ENCODE measurements around the gene ADGRG2.
"Not testable (repeated sequence)": the region's sequence is repeated elsewhere in the genome, so short reads cannot be mapped to it uniquely, and the experiment has no call there.

The ADGRG2 gene

DNA sequence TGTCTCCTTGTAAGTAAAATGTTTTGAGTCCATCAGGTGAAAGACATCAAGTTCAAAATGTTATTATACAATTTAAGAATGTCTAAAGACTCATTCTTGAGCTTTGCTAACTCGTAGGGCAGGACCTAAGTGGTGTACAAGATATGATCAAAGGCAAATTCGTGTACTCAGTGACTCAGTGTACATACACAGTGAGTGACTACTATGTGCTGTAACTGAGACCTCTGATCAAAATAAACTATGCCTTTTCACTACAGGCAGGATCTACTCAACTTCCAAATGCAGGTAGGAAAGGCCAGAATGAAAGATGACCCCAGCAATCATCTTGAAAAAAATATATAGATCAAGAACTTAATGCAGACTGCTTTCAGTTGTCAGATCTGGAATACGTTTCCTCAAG is 49.9 kb downstream of the ADGRG2 start:
- DNase-seq: no peak

DNA sequence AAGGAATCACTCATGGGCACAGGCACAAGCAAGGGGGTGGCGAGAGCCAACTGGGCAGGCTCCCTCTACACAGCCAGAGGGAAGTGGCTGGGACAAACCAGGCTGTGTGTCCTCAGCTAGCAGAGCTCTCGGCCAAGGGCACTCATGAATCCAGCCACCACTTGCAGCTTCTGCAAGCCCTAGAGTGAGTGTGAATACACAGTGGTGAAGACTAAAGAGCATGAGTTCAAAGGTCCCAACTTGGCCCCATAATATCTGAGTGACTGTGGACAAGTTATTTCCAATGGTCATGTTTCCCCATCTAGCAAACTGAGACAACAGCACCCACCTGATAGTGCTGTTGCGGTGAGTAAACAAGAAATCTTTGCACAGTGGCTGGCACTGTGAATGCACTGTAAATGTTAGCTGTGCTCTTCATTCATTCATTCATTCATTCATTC is 51.7 kb downstream of the ADGRG2 start:
- no peak for DNase-seq

DNA sequence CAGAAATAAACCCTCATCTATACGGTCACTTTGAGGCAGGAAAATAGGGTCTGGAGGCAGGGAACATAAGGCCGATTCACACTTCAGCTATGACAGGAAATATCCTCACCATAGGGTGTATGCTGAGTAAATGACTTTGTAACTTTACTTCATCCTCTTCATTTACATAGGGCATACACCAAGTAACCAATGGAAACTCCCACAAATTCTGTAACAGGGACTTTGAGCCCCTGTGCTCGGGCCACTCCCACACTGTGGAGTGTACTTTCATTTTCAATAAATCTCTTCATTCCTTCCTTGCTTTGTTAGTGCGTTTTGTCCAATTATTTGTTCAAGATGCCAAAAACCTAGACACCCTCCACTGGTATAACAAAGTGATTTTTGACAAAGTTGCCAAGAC is 55.3 kb downstream of the ADGRG2 start:
- not testable (repeated sequence) for DNase-seq

DNA sequence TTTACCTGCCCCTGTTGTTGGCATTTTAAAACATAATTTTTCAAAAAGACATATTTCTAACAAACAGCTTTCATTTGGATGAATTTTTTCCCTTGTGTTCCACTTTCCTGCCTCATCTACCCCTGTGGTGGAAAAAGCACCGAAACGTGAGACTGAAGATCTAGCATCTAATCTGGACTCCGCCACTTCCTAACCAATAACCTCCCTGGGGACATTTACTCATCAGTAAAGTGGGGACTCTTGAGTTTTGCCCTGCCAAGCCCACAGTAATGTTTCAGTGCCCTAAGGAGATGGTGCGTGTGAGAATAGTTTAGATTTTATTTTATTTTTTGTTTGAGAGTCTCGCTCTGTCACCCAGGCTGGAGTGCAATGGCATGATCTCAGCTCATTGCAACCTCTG is 56.7 kb downstream of the ADGRG2 start:
- no peak for DNase-seq

DNA sequence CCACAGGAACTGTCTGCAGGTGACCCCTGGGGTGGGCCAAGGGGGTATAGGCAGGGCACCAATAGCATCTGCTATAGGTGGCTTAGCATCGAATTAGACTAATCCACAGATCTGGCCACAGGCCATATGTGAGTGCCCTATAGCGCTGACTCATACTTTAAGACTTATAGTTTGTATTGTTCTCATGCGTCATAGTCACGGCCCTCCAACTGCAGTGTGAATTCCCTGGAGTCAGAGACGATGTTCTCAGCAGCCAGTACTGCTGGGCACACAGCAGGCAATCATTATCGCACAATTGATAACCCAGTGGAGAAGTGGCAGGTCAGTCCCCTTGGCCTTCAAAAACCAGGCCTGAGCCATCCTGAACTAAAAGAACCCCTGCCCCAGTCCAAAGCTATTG is 58.1 kb downstream of the ADGRG2 start:
- no peak for DNase-seq

DNA sequence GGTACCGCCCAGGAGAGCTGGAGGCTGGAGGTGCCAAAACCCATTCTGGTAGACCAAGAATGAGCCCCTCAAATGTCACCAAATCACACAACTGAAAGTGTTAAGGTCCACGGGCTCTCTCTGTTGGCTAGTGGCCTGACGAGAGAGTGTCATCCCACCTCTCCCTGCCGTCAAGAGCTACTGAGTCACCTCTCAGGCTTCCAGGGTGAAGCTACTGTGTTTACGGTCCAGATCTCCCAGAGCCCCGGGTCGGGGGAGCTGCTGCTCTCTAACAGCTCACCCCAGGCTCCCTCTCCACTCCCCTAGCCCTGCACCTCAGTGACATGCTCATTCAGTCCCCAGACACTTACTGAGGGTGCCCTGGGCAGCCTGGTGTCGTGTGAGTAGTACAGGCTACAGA is 59.2 kb downstream of the ADGRG2 start:
- no peak for DNase-seq

DNA sequence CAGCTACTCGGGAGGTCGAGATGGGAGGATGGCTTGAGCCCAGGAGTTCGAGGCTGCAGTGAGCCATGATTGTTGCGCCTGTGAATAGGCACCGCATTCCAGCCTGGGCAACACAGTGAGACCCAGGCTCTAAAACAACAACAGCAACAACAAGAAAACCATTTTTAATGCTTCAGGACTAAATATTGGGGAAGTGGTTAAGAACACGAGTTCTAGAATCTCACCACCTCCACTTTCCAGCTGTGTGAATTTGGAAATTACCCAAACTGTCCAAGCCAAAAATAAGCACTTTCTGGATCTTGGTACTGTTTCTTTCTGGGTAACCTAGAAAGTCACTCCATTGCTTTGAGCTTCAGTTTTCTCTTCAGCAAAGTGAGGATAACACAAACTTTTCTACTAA is 63.2 kb downstream of the ADGRG2 start:
- no peak for DNase-seq

DNA sequence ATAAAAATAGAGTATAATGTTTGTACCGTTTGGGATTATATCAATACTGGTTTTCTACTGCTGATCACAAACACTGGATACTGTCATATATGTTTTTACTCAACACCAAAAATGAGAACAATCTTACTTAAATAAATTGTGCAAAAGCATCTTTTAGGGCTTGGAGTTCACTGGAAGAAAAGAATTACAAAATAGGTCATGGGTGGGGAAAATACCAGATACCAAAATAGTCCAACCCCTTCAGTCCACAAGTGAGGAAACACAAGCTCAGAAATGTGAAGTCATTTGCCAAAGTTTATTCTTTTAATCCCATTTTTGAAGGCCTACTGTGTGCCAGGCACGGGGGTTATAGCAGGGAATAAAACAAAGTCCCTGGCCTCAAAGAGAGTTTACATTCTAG is 64.4 kb downstream of the ADGRG2 start:
- DNase-seq: no peak

DNA sequence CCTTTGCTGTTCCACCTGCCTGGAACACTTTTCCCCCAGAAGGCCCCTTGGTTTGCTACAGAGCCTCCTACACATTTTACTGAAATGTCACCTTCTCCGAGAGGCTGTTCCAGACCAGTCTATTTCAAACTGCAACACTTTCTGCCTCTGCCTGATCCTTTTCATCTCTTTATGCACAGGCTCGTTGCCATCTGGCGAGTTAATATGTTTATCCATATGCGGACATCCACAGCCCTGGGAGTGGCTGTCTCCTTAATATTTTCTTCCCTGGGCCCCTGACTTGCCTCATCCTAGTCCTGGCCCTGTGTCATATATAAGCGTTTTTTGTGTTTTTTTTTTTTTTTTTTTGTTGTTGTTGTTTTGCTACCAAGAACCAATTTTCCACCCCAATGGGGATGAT is 73.2 kb downstream of the ADGRG2 start:
- DNase-seq: no peak

DNA sequence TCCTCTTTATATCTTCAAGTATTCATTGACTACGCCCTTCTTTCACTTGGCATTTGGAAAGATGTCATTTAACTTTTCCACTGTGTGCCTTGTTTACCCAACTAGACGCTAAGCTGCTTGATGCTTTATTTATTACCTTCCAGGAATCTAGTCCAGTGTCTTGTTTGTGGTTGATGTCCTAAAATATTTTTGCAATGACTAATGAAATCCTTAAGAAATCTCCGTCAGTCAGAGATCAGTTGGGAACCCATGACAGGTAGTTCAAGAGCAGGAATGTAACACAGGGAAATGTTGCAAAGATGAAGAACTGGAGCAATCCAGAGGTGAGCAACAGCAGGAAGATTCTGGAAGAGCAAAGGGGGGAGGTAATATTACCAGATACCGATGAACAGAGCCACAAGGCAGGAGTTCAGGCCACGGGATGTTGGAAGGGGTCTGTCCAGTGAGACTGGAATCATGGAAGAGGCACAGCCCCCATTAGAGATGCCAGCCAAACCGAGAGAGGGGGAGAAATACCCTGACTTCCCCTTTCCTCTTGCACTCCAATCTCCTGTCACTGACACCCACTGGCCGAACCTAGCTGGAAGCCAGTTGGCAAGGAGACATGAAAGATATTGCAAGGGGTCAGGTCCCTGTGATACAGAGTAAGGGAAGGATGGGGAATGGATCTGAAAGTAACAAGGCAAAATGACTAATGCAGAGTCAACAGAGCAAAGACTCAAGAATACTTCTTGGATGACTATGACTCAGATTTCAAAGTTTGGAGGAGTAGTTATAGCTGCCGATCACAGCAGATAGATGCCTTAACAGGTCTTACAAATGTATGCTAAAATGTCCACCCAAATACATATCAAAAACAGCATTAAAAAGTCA is 75.7 kb downstream of the ADGRG2 start:
- no peak for DNase-seq

DNA sequence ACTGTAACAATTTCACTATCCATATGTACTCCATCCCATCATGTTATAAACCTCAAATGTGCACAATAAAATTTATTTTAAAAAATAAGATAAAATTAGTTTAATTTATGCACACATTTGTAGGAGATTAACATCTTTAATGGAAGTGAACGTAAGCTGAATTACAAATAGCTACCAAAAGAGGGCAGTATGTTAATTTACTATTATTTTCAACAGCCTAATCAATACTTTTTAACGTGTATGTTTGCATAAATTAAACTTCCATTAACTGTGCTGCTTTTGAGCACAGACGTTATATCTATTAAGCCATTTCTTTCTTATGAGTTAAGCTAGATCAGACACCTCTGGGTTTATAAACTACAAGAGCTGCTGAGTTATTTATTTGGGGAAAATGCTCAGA is 81.9 kb downstream of the ADGRG2 start:
- DNase-seq: peak; percentile 3

DNA sequence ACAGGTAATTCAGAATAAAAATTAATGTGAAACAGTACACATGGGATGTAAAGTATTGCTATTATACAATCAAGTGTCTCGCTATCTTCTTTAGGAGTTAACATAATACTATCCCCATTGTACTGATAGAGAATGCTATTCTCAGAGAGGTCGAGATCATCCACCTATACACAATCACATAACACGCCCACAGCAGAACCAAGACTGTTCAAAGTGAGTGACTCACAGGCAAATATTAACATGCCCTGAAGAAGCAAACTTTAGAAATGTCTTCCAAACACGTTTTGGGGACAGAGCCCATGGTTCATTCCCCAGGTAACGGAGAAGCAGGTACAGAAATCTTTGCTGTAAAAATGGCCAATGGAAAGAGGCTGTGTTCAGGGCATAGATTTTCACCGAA is 88.2 kb downstream of the ADGRG2 start:
- DNase-seq: no peak

DNA sequence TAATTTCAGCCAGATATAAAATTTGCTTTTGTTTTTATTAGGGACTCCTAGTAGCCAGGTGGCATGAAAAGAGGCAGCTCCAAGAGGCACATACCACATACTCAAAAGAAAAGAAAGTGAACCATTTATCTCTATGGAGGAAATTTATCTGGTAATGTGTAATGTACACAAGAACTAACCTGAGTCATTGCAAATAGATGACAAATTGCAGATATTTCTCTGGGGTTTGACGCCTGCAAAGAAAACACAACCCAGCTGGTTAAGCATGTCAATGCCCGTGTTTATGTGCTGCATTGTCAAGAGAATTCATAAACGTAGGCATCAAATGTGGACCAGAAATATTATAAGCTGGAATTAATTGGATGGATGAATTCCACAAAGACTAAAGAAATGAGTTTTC is 91.5 kb downstream of the ADGRG2 start:
- DNase-seq: no peak

DNA sequence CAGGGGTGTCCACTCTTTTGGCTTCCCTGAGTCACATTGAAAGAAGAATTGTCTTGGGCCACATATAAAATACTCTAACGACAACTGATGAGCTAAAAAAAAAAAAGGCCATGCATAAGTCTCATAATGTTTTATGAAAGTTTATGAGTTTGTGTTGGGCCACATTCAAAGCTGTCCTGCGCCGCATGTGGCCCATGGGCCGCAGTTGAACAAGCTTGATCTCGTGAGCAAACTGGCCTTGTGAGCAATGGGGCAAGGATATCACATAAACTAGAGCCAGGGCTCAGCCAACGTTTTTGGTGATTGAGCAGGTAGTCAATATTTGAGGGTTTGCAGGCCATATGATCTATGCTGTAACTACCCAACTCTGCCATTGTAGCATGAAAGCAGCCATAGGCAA is 93.7 kb downstream of the ADGRG2 start:
- DNase-seq: no peak

DNA sequence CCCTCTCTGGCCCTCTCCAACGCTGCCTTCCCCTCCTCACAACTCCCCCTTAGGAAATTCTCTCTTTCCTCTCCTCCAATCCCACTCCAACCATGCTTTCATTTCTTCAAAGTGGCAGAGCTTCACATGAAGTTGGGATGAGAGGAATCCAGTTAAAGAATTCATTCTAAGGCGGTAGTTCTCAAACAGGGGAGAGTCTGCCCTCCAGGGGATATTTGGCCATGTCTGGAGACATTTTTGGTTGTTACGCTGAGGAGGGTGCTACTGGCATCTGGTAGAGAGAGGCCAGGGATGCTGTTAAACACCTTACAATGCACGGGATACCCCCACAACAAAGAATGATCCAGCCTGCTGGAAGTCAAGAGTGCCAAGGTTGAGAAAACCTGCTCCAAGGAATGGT is 97.9 kb downstream of the ADGRG2 start:
- no peak for DNase-seq

DNA sequence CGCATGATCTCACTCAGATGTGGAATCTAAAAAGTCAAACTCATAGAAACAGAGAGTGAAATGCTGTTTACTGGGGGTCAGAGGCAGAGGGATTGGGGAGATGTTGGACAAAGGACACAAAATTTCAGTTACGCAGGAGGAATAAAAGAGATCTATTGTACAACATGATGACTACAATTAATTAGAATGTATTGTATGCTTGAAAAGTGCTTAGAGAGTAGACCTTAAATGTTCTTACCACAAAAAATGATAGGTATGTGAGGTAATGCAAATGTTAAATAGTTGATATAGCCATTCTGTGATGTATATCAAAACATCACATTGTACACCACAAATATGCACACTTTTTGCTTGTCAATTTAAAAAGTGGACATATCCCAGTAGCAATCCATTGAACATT is 102.3 kb downstream of the ADGRG2 start:
- DNase-seq: no peak

DNA sequence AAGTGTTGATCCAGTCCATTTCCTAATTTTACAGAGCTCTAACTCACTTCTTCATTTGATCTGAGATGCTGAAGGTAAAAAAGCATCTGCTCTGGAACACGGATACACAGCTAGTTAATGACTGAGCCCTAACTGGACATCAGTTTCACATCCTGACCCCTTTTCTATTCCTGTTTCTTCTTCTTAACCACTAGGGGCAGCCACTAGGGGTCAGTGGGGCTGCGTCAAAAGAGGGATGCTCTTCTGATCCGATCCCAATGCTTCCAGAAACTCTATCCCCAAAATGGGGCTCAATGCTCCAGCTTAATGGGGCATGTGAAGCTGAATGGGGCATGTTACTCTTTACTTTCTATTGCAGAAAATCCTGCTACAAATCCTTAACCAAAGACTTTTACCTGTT is 105.0 kb downstream of the ADGRG2 start:
- DNase-seq: no peak

DNA sequence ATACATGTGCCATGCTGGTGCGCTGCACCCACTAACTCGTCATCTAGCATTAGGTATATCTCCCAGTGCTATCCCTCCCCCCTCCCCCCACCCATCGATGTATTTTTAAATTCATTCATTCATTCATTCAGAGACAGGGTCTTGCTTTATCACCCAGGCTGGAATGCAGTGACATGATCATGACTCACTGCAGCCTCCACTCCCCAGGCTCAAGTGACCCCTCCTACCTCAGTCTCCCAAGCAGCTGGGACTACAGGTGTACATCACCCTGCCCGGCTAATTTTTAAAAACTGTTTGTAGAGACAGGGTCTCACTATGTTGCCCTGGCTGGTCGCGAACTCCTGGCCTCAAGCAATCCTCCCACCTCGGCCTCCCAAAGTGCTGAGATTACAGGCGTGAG is 105.7 kb downstream of the ADGRG2 start:
- not testable (repeated sequence) for DNase-seq

DNA sequence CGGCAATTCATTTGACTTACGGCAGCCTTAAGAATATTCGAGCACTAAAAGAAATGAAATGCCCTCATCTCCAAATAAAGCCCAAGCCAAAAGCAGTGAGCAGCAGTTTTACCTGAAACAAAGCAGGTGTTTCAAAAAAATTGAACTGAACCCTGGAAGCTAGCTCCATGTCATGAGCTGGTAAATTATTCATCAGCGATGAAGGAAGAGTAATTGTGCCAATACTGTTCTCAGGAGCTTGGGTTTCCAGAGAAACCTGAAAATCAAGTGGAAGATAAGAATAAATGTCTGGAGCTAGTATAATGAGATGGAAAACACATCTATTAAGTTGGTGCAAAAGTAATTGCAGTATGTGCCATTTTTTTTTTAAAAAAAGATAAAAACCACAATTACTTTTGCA is 114.4 kb downstream of the ADGRG2 start:
- DNase-seq: no peak

DNA sequence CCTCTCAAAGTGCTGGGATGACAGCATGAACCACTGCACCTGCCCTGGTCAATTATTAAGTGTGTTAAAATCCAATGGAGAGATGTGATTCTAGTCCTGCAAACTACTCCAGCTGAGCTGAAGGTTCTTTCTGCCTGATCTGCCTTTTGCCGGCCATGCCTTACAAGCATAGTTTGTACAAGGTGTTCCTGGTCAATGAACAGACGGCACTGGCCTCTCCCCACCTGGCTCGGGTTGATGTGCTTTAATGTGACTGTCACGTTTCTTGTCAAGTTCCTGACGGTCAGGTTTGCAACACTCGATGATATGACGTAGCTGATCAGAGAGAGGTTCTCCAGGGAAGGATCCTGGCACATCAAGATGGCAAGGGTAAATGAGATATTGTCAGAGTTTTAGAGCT is 115.3 kb downstream of the ADGRG2 start:
- DNase-seq: no peak

DNA sequence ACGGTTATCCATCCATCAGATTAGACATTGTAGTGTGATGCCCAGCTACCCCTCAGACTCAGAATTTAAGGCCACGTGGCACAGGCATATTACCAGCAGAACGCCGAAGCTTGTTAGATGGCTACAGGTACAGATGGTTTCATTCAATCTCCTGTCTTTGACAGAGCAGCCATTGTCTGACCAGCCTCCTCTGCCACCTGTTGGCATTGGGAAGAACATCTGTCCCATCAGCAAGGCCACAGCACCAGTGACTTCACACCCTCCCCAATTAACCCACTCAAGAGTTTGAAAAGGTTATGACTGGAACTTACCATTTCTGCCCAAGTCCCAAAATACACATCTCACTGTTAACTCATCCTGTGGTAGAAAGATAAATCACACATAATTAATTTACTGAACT is 116.4 kb downstream of the ADGRG2 start:
- no peak for DNase-seq

DNA sequence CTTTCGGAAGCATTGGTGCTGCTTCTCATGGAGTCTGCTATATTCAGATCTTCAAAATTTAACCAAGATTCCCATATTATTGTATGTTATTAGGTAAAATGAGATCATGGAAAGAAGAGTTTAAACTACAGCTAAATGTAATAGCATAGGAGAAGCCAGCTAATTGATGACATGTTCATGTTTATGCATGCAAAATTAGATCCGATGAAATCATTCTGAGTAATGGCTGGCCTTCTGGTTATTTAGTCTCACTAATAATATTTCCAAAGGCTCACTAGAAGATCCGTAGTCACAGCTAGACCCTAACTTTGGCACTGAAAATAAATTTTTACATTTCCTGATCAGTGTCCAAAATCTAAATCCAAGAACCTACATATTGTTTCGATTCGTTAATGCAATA is 118.5 kb downstream of the ADGRG2 start:
- no peak for DNase-seq

DNA sequence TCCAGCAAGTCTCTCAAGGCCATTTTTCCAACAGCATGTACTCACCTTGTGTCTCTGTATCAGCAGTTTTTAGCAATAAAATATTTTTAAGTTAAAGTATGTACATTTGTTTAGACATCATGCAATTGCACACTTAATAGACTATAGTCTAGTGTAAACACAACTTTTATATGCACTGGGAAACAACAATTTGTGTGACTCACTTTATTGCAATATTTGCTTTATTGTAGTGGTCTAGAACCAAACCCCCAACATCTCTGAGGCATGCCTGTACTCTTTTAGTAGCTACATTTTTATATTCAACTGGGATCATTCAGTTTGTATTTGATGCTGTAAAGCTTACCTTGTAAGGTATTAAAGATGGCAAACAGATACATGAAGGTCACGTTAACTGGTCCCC is 123.6 kb downstream of the ADGRG2 start:
- DNase-seq: no peak

DNA sequence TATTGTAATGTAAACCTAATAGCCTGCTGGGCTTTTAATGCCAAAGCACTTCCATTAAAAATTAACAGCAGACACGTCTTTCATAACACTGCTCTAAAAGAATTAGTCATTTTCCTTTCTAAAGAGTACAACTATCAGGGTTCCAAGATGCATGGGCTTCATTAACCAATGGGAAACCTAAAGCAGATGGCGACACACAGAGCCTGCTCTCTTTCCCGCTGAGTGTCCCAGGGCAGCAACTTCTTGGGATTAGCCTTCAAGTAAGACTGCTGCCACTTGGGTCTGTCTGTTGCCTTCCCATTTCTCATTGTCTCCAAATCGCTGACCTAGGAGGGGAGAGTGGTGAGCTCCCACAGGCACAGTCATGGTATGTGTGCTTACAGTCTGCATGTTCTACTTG is 124.4 kb downstream of the ADGRG2 start:
- DNase-seq: no peak

DNA sequence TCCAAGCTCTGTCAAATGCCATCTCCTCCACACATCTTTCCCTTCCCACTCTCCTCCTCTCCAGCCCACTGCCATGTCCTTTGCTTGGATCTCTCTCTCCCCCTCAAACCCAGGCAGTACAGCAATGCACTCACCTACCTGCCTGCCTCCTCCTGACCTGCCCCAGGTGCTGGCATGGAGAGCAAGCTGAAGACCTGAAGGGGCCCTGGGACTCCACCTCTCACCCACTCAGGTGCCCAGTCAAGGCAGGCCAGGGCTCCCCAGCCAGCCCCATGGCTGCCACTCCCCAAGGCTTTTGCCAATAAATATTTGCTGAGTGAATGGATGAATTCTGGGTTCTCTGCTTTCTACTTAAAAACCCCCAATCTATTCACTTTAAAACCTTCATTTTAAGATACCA is 125.7 kb downstream of the ADGRG2 start:
- DNase-seq: no peak

All from CD4-positive, alpha-beta T cell treated with Interleukin-17A for 1 hour (primary cell).